Breast epithelium (tissue), 4 donors: Measurements from ENCODE around the gene GRIFIN. TPM values are rescaled to one million over a fixed set of nuclear protein-coding genes. Genes with fewer than 3 reads are reported as not detected.

Experiments used
- DNase-seq, 2 donors: peaks; one replicate each; pipeline ENCODE4 v3.0.0-alpha.2; 2019; ENCODE audit warnings: low spot score in 2 of 2
- H3K27ac ChIP-seq, 2 donors: fragments of 200-600 bp; sonication (generic) in 1 of 2; one replicate each; pipeline ENCODE4 v1.5.1; 2016 to 2019; ENCODE audit warnings: mild to moderate bottlenecking in 1 of 2
- H3K27me3 ChIP-seq, 2 donors: fragments of 200-600 bp; sonication (generic) in 1 of 2; one replicate each; pipeline versions ENCODE4 v1.5.1 to v1.6.0; 2017 to 2019; ENCODE audit warnings: control low read depth in 1 of 2, mild to moderate bottlenecking in 1 of 2
- H3K36me3 ChIP-seq: fragments of 200-600 bp; one replicate; pipeline ENCODE4 v1.5.1; 2019
- H3K4me1 ChIP-seq, 2 donors: fragments of 200-600 bp; sonication (generic); one replicate each; pipeline ENCODE4 v1.5.1; 2016 to 2019; ENCODE audit warnings: control low read depth in 1 of 2
- H3K4me3 ChIP-seq, 3 donors: fragments of 200-600 bp; sonication (generic); 1 replicate in 2 of 3; 2 replicates in 1 of 3; pipeline ENCODE4 v1.5.1; 2016 to 2019; ENCODE audit warnings: mild to moderate bottlenecking in 3 of 3, moderate library complexity in 2 of 3
- H3K9me3 ChIP-seq, 2 donors: fragments of 200-600 bp; sonication (generic) in 1 of 2; one replicate each; pipeline ENCODE4 v1.5.1; 2016 to 2019; ENCODE audit warnings: control low read depth in 1 of 2
- CTCF ChIP-seq, 3 donors: fragments of 450-650 bp; IDR thresholded peaks; one replicate each; pipeline ENCODE4 v1.5.1; 2016 to 2017; ENCODE audit warnings: antibody characterized with exemption in 3 of 3, mild to moderate bottlenecking in 3 of 3, moderate library complexity in 3 of 3
- POLR2A ChIP-seq: fragments of 450-650 bp; IDR thresholded peaks from one replicate; pipeline ENCODE4 v1.6.1; 2016; ENCODE audit warnings: antibody characterized with exemption, mild to moderate bottlenecking, moderate library complexity
- POLR2AphosphoS5 ChIP-seq, 3 donors: sonication (generic); formaldehyde crosslinking; IDR thresholded peaks; one replicate each; pipeline ENCODE4 v1.6.1; 2017; ENCODE audit warnings: antibody characterized with exemption in 3 of 3
- intact Hi-C: fragments of 100-400 bp; cut with DNase I; formaldehyde crosslinking; loops from one replicate; pipeline ENCODE4 v1.15.1; 2023; ENCODE audit warnings: low total_unique reads
- total RNA-seq, 3 donors: library from RNA; depleted of rRNA; stranded (reverse); fragments of >200 nt; gene quantifications; one replicate each; pipeline ENCODE4 v1.1.0, GENCODE V29; 2016

The GRIFIN gene
- total RNA-seq, 3 donors from 2014 or later = not detected

- TF ChIP-seq POLR2AphosphoS5 (IDR thresholded peaks at IDR 0.05) = peak in 1 of 3 donors; percentile 29
- TF ChIP-seq POLR2A = no peak
- TF ChIP-seq CTCF (IDR thresholded peaks at IDR 0.05) = peak in 2 of 3 donors; percentile 81 to 90
- Histone ChIP-seq H3K27me3 (no peaks in the 10 kb centered on the region), H3K27ac (peak overlapping the region in 1 of 2 donors; percentile 32), H3K9me3 (no peaks in the 10 kb centered on the region), H3K4me1 (peaks cover 0 to 12% of the 10 kb centered on the region in 2 donors), H3K4me3 (peak overlapping the region; percentile 23 to 65 (median 41)), H3K36me3 (no peaks in the 10 kb centered on the region)
- intact Hi-C loops = no loop called here
- DNase-seq = peak; percentile 53 to 84
These were observed 24.8 kb downstream of the GRIFIN start for GRCh38 chr7:2451171-2452073.

- TF ChIP-seq POLR2AphosphoS5 (IDR thresholded peaks at IDR 0.05) = no peak
- no peak for TF ChIP-seq POLR2A
- no peak for TF ChIP-seq CTCF (IDR thresholded peaks at IDR 0.05)
- no peaks in the 10 kb centered on the region for H3K27me3 ChIP-seq
- peak overlapping the region in 1 of 3 donors; percentile 10 for H3K4me3 ChIP-seq
- intact Hi-C loops = no loop called here
- H3K36me3 ChIP-seq = no peaks in the 10 kb centered on the region
- peaks cover 0 to 12% of the 10 kb centered on the region in 2 donors for H3K4me1 ChIP-seq
- H3K27ac ChIP-seq = peak overlapping the region in 1 of 2 donors; percentile 19
- H3K9me3 ChIP-seq = no peaks in the 10 kb centered on the region
- DNase-seq = no peak
These were observed 25.7 kb downstream of the GRIFIN start for GRCh38 chr7:2450198-2451107.

DNA sequence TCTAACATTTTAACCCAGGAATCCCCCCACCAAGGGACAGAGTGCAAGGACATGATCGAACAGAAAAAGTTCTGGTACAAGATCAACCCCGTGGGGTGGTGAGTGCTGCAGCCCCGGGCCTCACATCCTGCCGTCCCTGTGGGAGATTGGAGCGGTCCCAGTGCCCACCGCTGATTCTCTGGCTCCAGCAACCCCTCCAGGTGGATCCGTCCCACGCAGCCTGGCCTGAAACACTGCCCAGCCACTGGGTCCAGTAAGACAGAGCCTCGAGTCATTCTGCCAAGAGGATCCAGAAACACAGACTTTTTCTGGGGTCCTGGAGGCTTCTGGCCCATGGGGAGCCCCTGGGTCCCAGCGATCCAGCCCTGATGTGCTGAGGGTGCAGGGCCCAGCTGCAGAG is 29.5 kb downstream of the GRIFIN start:
- intact Hi-C loops = no loop called here
- H3K36me3 ChIP-seq = no peaks in the 10 kb centered on the region
- H3K9me3 ChIP-seq = no peaks in the 10 kb centered on the region
- H3K4me1 ChIP-seq = peaks cover 0 to 10% of the 10 kb centered on the region in 2 donors
- no peak overlapping the region for H3K27ac ChIP-seq
- no peaks in the 10 kb centered on the region for H3K27me3 ChIP-seq
- TF ChIP-seq POLR2AphosphoS5 (IDR thresholded peaks at IDR 0.05) (no peak), CTCF (IDR thresholded peaks at IDR 0.05) (no peak), POLR2A (no peak)
- peak overlapping the region in 1 of 3 donors; percentile 8 for H3K4me3 ChIP-seq
- no peak for DNase-seq

- Histone ChIP-seq H3K4me3 (peak overlapping the region in 1 of 3 donors; percentile 8), H3K4me1 (peaks cover 0 to 3% of the 10 kb centered on the region in 2 donors), H3K27me3 (no peaks in the 10 kb centered on the region), H3K36me3 (no peaks in the 10 kb centered on the region), H3K9me3 (no peaks in the 10 kb centered on the region), H3K27ac (peak overlapping the region in 1 of 2 donors; percentile 82)
- intact Hi-C loops = no loop called here
- no peak for DNase-seq
- no peak for TF ChIP-seq CTCF (IDR thresholded peaks at IDR 0.05)
- TF ChIP-seq POLR2AphosphoS5 (IDR thresholded peaks at IDR 0.05) = no peak
- no peak for TF ChIP-seq POLR2A
These were observed 30.2 kb downstream of the GRIFIN start for GRCh38 chr7:2445898-2446555.
